Skeletal muscle cell (primary cell): ENCODE measurements around the gene NOL7.

Experiments
- DNase-seq: peaks from one replicate; pipeline ENCODE4 v3.0.0-alpha.2; 2010; ENCODE audit warnings: low read depth
- H3K4me3 ChIP-seq: 2 replicates; pipeline ENCODE4 v1.5.1; 2011; ENCODE audit warnings: low read depth, mild to moderate bottlenecking, control low read depth, low read length, moderate library complexity

The NOL7 gene

DNA sequence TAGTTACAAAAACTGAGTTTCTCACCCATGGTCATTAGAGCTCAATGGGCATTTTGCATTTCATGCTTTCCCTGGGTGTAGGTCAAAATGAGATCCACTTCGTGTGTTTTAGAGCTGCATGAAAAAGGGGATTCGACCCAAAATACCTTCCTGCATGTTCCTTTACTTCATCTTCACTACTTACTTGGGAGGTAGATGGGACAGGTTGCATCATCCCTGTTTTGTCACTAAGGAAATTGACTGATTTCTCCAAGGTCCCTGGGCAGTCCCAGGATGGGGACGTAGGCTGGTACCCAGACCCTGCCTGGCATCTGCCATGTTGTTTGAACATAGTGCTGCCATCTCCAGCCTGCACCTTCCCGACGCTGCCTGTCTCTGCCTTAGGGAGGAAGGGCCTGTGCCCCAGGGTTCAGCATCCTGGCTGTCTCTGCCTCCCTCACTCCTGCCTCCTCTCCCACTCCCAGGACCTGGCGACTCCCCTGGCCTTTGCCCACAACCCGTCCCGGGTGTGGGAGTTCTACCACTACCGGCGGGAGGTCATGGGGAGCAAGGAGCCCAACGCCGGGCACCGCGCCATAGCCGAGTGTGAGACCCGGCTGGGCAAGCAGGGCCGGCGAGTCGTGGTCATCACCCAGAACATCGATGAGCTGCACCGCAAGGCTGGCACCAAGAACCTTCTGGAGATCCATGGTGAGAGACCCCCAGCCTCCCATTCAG, 23.8 kb upstream of the NOL7 start:
- no peak overlapping the region for H3K4me3 ChIP-seq
- DNase-seq, result no peak

GRCh38 chr6:13593103-13593502, 22.0 kb upstream of the NOL7 start:
- DNase-seq, result no peak
- no peak overlapping the region for H3K4me3 ChIP-seq

DNA sequence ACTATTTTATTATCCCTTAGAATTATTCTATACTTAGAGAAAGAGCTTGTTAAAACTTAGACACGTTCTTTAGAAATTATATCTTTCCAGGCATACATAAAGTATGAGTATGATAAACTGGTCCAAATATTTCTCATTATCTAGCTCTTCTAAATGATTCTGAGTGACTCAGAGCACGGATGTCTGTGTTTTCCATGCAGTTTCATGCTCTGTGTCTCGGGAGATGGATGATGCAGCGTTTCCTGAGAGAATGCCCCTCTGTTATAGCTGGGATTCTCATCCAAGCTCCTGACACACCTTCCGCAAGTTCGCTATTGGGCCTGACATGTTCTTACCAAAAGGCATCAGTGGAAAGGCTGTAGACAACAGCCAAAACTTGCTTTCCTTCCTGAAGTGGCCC, 21.4 kb upstream of the NOL7 start:
- H3K4me3 ChIP-seq, result no peak overlapping the region
- no peak for DNase-seq

DNA sequence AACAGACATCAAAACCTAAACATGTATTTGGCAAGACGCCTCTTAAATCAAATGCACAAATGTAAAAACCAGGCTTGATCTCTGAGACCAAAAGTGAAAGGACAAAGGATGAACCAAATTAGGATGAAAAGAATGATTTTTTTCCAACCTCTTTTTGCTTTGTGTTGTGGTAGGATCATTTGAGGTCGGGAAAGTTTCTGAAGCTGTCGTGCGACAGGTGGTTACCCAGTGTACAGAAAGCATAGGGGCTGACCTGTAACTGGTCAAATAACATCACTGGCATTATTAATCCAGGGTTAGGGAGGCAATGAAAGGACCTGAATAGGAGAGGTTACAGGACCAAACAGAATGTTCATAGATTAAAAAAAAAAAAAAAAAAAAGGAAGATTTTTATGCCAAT, 18.1 kb upstream of the NOL7 start:
- no peak for DNase-seq
- no peak overlapping the region for H3K4me3 ChIP-seq

GRCh38 chr6:13600036-13600435, 15.1 kb upstream of the NOL7 start:
- H3K4me3 ChIP-seq, result no peak overlapping the region
- DNase-seq, result no peak

GRCh38 chr6:13604135-13604534, 11.0 kb upstream of the NOL7 start:
- DNase-seq, result no peak
- H3K4me3 ChIP-seq, result no peak overlapping the region

GRCh38 chr6:13604546-13605416, 10.4 kb upstream of the NOL7 start:
- no peak overlapping the region for H3K4me3 ChIP-seq
- no peak for DNase-seq

GRCh38 chr6:13605634-13606033, 9.5 kb upstream of the NOL7 start:
- no peak for DNase-seq
- H3K4me3 ChIP-seq, result no peak overlapping the region

DNA sequence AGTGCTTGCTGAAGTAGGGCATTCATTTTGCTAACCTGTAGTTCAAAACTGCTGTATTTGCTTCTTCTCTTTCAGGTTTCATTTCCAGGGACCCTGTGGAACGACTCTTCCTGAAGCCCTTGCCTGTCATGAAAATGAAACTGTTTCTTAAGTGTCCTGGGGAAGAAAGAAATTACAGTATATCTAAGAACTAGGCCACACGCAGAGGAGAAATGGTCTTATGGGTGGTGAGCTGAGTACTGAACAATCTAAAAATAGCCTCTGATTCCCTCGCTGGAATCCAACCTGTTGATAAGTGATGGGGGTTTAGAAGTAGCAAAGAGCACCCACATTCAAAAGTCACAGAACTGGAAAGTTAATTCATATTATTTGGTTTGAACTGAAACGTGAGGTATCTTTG, 3.4 kb upstream of the NOL7 start:
- DNase-seq, result no peak

GRCh38 chr6:13613029-13613594, 2.0 kb upstream of the NOL7 start:
- H3K4me3 ChIP-seq, result no peak overlapping the region
- DNase-seq, result no peak

More for the DNA sequence above, 3.4 kb upstream of the NOL7 start:
- H3K4me3 ChIP-seq, result no peak overlapping the region

DNA sequence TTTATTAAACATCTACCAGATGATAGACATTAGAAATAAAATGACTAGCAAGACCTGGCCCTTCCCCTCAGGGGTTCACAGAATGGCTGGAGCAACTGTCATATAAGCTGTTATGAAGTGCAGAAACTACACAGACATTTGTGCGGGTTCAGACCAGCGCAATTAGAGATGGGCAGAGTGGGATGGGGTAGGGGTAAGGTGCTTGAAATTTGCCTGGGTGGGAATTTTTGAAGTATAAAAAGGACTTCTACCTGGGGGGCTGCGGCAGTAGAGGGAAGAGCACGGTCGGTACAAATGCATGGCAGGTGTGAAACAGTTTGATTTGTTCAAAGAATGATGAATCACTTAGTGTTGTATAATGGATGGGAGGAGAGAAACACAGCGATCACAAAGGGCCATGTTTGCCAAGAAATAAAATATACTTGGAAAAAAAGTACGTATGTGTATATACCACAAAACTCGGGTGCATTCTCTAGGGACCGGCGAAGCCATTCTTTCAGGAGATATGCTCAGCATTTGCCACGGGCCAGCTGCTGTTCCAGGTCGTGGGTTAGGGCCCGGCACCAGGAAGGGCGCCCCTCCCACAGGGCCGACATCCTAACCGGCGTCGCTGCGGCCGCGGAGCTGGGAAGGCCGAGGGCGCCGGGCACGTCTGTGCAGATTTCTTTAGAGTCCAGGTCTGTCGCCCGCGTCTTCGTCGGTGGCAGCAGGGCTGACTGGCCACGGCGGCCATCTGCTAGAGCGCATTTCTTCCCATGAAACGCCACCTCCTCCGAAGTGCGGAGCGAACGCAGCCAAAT, 809 bp upstream of the NOL7 start:
- peak; percentile 11 for DNase-seq
- peak overlapping the region; percentile 71 for H3K4me3 ChIP-seq

DNA sequence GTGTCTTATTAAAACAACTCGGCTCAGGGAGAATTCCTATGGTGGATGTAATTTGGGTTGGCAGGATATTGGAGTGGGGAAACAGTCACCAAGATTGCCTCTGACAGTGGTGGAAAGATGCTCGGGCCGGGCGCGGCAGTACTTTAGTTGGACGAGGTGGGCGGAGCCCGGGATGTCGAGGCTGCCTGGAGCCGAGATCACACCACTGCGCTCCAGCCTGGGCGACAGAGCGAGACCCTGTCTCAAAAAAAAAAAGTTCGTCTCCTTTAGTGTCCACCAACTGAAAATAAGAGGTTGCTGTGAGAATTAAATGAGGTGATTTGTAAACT, 621 bp downstream of the NOL7 start:
- H3K4me3 ChIP-seq, result peak overlapping the region; percentile 71
- DNase-seq, result no peak

- DNase-seq, result no peak
- H3K4me3 ChIP-seq, result no peak overlapping the region
Observed at GRCh38 chr6:13617066-13617465, 1.9 kb downstream of the NOL7 start.

- H3K4me3 ChIP-seq, result no peak overlapping the region
- no peak for DNase-seq
Observed at GRCh38 chr6:13624871-13625288, 9.7 kb downstream of the NOL7 start.

GRCh38 chr6:13629459-13630116, 14.5 kb downstream of the NOL7 start:
- DNase-seq, result no peak
- no peak overlapping the region for H3K4me3 ChIP-seq

- DNase-seq, result no peak
- H3K4me3 ChIP-seq, result no peak overlapping the region
Observed at GRCh38 chr6:13630499-13630898, 15.4 kb downstream of the NOL7 start.

- no peak for DNase-seq
- H3K4me3 ChIP-seq, result no peak overlapping the region
Observed at GRCh38 chr6:13633343-13633742, 18.2 kb downstream of the NOL7 start.

GRCh38 chr6:13635948-13636658, 21.0 kb downstream of the NOL7 start:
- DNase-seq, result no peak
- H3K4me3 ChIP-seq, result no peak overlapping the region

GRCh38 chr6:13638014-13638413, 22.9 kb downstream of the NOL7 start:
- DNase-seq, result no peak
- no peak overlapping the region for H3K4me3 ChIP-seq
